ENCODE measurements around the gene INKA2. TPM values are rescaled to one million over a fixed set of nuclear protein-coding genes. Genes with fewer than 3 reads are reported as not detected.
A peak's percentile ranks its signal among the peaks of the same experiment; 100 is the strongest.

INKA2 gene
- polyA plus RNA-seq, 3 donors, result 1.8 to 6.6 (median 2.0) TPM

DNA sequence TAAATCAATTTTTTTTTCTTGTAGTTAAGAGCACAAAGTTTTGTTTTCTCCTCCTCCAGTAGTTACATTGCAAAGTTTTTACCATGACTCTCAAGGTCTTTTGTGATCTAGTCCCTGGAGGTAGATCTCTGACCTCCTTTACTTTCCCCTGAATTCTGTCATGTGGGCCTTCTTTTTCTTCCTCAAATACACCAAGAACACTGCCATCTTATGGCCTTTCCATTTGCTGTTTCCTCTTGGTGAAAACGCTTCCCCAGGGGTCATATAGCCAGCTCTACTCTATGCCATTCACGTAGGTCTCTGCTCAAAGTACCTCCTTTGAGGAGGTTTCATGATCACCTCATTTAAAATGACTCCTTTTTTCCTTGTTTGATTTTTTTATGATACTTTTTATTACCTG, 19.2 kb upstream of the INKA2 start:
- peaks cover 0 to 2% (median 0%) of the 10 kb centered on the region in 3 donors for H3K27me3 Mint-ChIP-seq (ENCODE audit: low read depth in 3 of 3)
- WGBS (ENCODE audit: insufficient coverage), result no CpG with 5 or more reads among the region's 2 CpGs
- H3K4me1 ChIP-seq (ENCODE audit: control insufficient read depth in 1 of 2, insufficient read depth in 2 of 2, low read length in 2 of 2), result peaks cover 20% of the 10 kb centered on the region in 2 donors
- no peak overlapping the region for H3K9ac ChIP-seq (ENCODE audit: insufficient read depth, low read length, poor library complexity, severe bottlenecking)
- H3K36me3 ChIP-seq (replicated peaks in 1 of 2; ENCODE audit: control insufficient read depth in 1 of 2, insufficient read depth in 2 of 2, low read length in 2 of 2), result peaks cover 45 to 53% of the 10 kb centered on the region in 2 donors
- intact Hi-C loops (cut with micrococcal nuclease), result loop anchor here in 1 of 2 donors (5.0 kb wide), 2 partner anchors 311 to 551 kb away; partner anchors contain the start of genes ATP5PB and WDR77
- H3K4me2 ChIP-seq (replicated peaks; ENCODE audit: extremely low read depth, low read length, poor library complexity, severe bottlenecking), result no peak overlapping the region
- no peak overlapping the region for H3K27ac ChIP-seq (ENCODE audit: low read depth in 1 of 2, low read length in 2 of 2)
- H3K4me1 Mint-ChIP-seq, result peaks cover 24% of the 10 kb centered on the region
- DNase-seq, result no peak
- TF ChIP-seq CTCF (IDR thresholded peaks at IDR 0.05), result no peak
- no peak overlapping the region for H2AFZ ChIP-seq (ENCODE audit: insufficient read depth, low read depth, low read length, poor library complexity, severe bottlenecking)
- no peaks in the 10 kb centered on the region for H3K9me3 ChIP-seq (replicated peaks in 1 of 2; ENCODE audit: control insufficient read depth in 1 of 2, insufficient read depth in 1 of 2, low read length in 2 of 2)
- no peak overlapping the region for H3K4me3 ChIP-seq (replicated peaks in 1 of 3; ENCODE audit: low read depth in 2 of 3, low read length in 3 of 3)
- H4K20me1 ChIP-seq (ENCODE audit: insufficient read depth, low read length), result no peaks in the 10 kb centered on the region
- H3K27ac Mint-ChIP-seq, result peak overlapping the region in 5 of 7 donors; percentile 10 to 40 (median 27)
- H3K4me3 Mint-ChIP-seq, result no peak overlapping the region
- peaks cover 41 to 51% of the 10 kb centered on the region in 2 donors for H3K36me3 Mint-ChIP-seq
- peaks cover 0 to 1% (median 0%) of the 10 kb centered on the region in 7 donors for H3K9me3 Mint-ChIP-seq
- H3K27me3 ChIP-seq (ENCODE audit: control insufficient read depth in 2 of 2, insufficient read depth in 2 of 2, low read length in 2 of 2), result no peaks in the 10 kb centered on the region
- H3K79me2 ChIP-seq (ENCODE audit: insufficient read depth, low read length), result peaks cover 26% of the 10 kb centered on the region

DNA sequence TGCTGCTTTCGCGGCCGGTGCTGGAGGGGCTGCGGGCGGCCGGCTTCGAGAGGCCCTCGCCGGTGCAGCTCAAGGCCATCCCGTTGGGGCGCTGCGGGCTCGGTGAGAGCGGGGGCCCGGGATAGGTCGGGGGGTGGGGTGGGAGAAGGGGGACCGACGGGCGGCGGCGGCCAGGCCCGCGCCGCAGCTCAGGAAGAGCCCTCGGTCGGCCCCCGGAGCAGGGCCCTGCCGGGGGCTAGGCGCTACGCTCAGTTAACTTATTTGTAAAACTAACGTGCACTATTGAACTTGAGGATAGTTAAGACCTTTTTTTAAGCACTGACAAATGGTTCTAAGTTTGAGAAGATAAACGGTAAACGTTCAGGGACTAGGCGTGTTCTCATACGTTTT, 16.9 kb upstream of the INKA2 start:
- Histone ChIP-seq H2AFZ (ENCODE audit: insufficient read depth, low read depth, low read length, poor library complexity, severe bottlenecking) (peak overlapping the region; percentile 91), H3K4me2 (replicated peaks; ENCODE audit: extremely low read depth, low read length, poor library complexity, severe bottlenecking) (peak overlapping the region; percentile 79), H3K27ac (ENCODE audit: low read depth in 1 of 2, low read length in 2 of 2) (peak overlapping the region; percentile 88 to 98), H3K4me1 (ENCODE audit: control insufficient read depth in 1 of 2, insufficient read depth in 2 of 2, low read length in 2 of 2) (peaks cover 27 to 30% of the 10 kb centered on the region in 2 donors), H4K20me1 (ENCODE audit: insufficient read depth, low read length) (no peaks in the 10 kb centered on the region), H3K27me3 (ENCODE audit: control insufficient read depth in 2 of 2, insufficient read depth in 2 of 2, low read length in 2 of 2) (no peaks in the 10 kb centered on the region), H3K9ac (ENCODE audit: insufficient read depth, low read length, poor library complexity, severe bottlenecking) (peak overlapping the region; percentile 92), H3K79me2 (ENCODE audit: insufficient read depth, low read length) (peaks cover 26% of the 10 kb centered on the region), H3K4me3 (replicated peaks in 1 of 3; ENCODE audit: low read depth in 2 of 3, low read length in 3 of 3) (peak overlapping the region; percentile 75 to 96 (median 85)), H3K36me3 (replicated peaks in 1 of 2; ENCODE audit: control insufficient read depth in 1 of 2, insufficient read depth in 2 of 2, low read length in 2 of 2) (peaks cover 22 to 31% of the 10 kb centered on the region in 2 donors), H3K9me3 (replicated peaks in 1 of 2; ENCODE audit: control insufficient read depth in 1 of 2, insufficient read depth in 1 of 2, low read length in 2 of 2) (no peaks in the 10 kb centered on the region)
- WGBS (ENCODE audit: insufficient coverage), result 1% methylated on average over 26 of the region's 35 CpGs
- Mint-ChIP-seq H3K9me3 (peaks cover 0 to 1% (median 0%) of the 10 kb centered on the region in 7 donors), H3K36me3 (peaks cover 23 to 33% of the 10 kb centered on the region in 2 donors), H3K4me3 (peak overlapping the region; percentile 86 to 96), H3K27me3 (ENCODE audit: low read depth in 3 of 3) (peaks cover 0 to 2% (median 0%) of the 10 kb centered on the region in 3 donors), H3K27ac (peak overlapping the region; percentile 67 to 100 (median 99)), H3K4me1 (peaks cover 35% of the 10 kb centered on the region)
- intact Hi-C loops (cut with micrococcal nuclease), result loop anchor here in 1 of 2 donors (5.0 kb wide), 2 partner anchors 309 to 549 kb away; partner anchors contain the start of genes ATP5PB and WDR77
- no peak for DNase-seq
- no peak for TF ChIP-seq CTCF (IDR thresholded peaks at IDR 0.05)

Measured in CD14-positive monocyte (primary cell).